GM12878 (cell line): Measurements from ENCODE around the gene POMT2. TPM values are rescaled to one million over a fixed set of nuclear protein-coding genes. Genes with fewer than 3 reads are reported as not detected.

Source experiments
- ATAC-seq: fragments of 200-7000 bp; cut with Tn5 transposase; 3 replicates; pipeline ENCODE4 v1.9.1; 2020; ENCODE audit warnings: mild to moderate bottlenecking, moderate library complexity
- BruUV-seq: library from RNA; stranded (reverse); fragments of 400-500 nt; replicated peaks from 2 replicates; lab custom pipeline; 2021; lab: Mats Ljungman, UMichigan
- CTCF ChIA-PET: fragments of 300-600 bp; sonication (Branson Sonifier 250); formaldehyde crosslinking; extraction: SDS; loops from one replicate; lab custom pipeline; 2021; ENCODE audit warnings: inconsistent platforms; lab: Yijun Ruan, JAX
- POLR2A ChIA-PET: fragments of 350-600 bp; formaldehyde crosslinking; extraction: SDS; loops from one replicate; lab custom pipeline; 2021; ENCODE audit warnings: inconsistent platforms; lab: Charles Lee
- RAD21 ChIA-PET: fragments of 300-600 bp; sonication (Branson Sonifier 250); formaldehyde crosslinking; loops from one replicate; lab custom pipeline; 2023; ENCODE audit warnings: antibody characterized with exemption; ENCODE audit not compliant: unreplicated experiment; lab: Charles Lee
- SMC1A ChIA-PET: fragments of 300-600 bp; sonication (Branson Sonifier 250); formaldehyde crosslinking; loops from one replicate; lab custom pipeline; 2023; ENCODE audit not compliant: unreplicated experiment, uncharacterized antibody; lab: Charles Lee
- DNase-seq: peaks from one replicate; pipeline ENCODE4 v3.0.0-alpha.2; 2011; ENCODE audit warnings: low read depth, low spot score
- FAIRE-seq: peaks from 3 replicates; lab custom pipeline; 2011; peaks lifted over from hg19 to GRCh38; lab: Jason Lieb, UNC
- H2AFZ ChIP-seq: 2 replicates; pipeline ENCODE4 v1.6.0; 2011; ENCODE audit warnings: low read depth, low read length, control low read depth; ENCODE audit not compliant: control insufficient read depth
- H3K27ac ChIP-seq: 2 replicates; pipeline ENCODE4 v1.5.1; 2011; ENCODE audit warnings: control low read depth; ENCODE audit not compliant: control insufficient read depth, insufficient read depth
- H3K27me3 ChIP-seq, 2 experiments: replicated peaks in 1 of 2; 2 replicates each; pipeline versions ENCODE4 v1.6.0 to v1.6.1; 2011; ENCODE audit warnings: low read length in 1 of 2; ENCODE audit not compliant: control insufficient read depth in 2 of 2, insufficient read depth in 2 of 2
- H3K36me3 ChIP-seq, 2 experiments: 2 replicates each; pipeline ENCODE4 v1.5.1; 2011; ENCODE audit warnings: low read length in 1 of 2; ENCODE audit not compliant: control insufficient read depth in 2 of 2, insufficient read depth in 2 of 2
- H3K4me1 ChIP-seq: 2 replicates; pipeline ENCODE4 v1.6.1; 2011; ENCODE audit warnings: mild to moderate bottlenecking, low read length, moderate library complexity, mixed read lengths; ENCODE audit not compliant: control insufficient read depth, insufficient read depth
- H3K4me2 ChIP-seq: 2 replicates; pipeline ENCODE4 v1.6.0; 2011; ENCODE audit warnings: control low read depth; ENCODE audit not compliant: control insufficient read depth, insufficient read depth
- H3K4me3 ChIP-seq: fragments of 200-600 bp; sonication (generic); 2 replicates; pipeline ENCODE4 v1.5.1; 2016
- H3K79me2 ChIP-seq: 2 replicates; pipeline ENCODE4 v1.6.0; 2011; ENCODE audit warnings: low read length; ENCODE audit not compliant: control insufficient read depth, insufficient read depth
- H3K9ac ChIP-seq: 2 replicates; pipeline ENCODE4 v1.8.0; 2011; ENCODE audit warnings: low read length, control low read depth, mixed read lengths; ENCODE audit not compliant: control insufficient read depth, insufficient read depth
- H3K9me3 ChIP-seq: replicated peaks from 3 replicates; pipeline ENCODE4 v1.5.1; 2011; ENCODE audit warnings: mild to moderate bottlenecking, low read length; ENCODE audit not compliant: control insufficient read depth, insufficient read depth
- H4K20me1 ChIP-seq: 2 replicates; pipeline ENCODE4 v1.6.0; 2011; ENCODE audit not compliant: control insufficient read depth, insufficient read depth
- ETV6 ChIP-seq, 2 experiments: fragments of 450-650 bp in 1 of 2; IDR thresholded peaks in 1 of 2; conservative IDR thresholded peaks in 1 of 2; 2 replicates each; pipeline ENCODE4 v1.6.1; 2014; ENCODE audit warnings: antibody characterized with exemption in 1 of 2, borderline replicate concordance in 1 of 2, low read depth in 1 of 2, mild to moderate bottlenecking in 1 of 2, moderate library complexity in 1 of 2
- IKZF2 ChIP-seq, 2 experiments: fragments of 450-650 bp; IDR thresholded peaks; 2 replicates each; pipeline ENCODE4 v1.6.1; 2017; ENCODE audit warnings: mild to moderate bottlenecking in 2 of 2, moderate library complexity in 2 of 2
- MXI1 ChIP-seq: fragments of 150-350 bp; IDR thresholded peaks from 2 replicates; pipeline ENCODE4 v1.6.1; 2011; ENCODE audit warnings: low read depth, mild to moderate bottlenecking, inconsistent platforms, low read length, improper control_type of control experiment
- NBN ChIP-seq: fragments of 450-650 bp; IDR thresholded peaks from 2 replicates; pipeline ENCODE4 v1.6.1; 2016
- NR2C1 ChIP-seq: fragments of 450-650 bp; IDR thresholded peaks from 2 replicates; pipeline ENCODE4 v1.6.1; 2017; ENCODE audit warnings: antibody characterized with exemption, mild to moderate bottlenecking, moderate library complexity
- NR2F1 ChIP-seq: fragments of 450-650 bp; conservative IDR thresholded peaks from 2 replicates; pipeline ENCODE4 v1.6.1; 2017; ENCODE audit warnings: mild to moderate bottlenecking
- PAX5 ChIP-seq: IDR thresholded peaks from 2 replicates; pipeline ENCODE4 v1.6.1; 2011; ENCODE audit warnings: low read depth, low read length, borderline replicate concordance
- PML ChIP-seq: IDR thresholded peaks from 2 replicates; pipeline ENCODE4 v1.6.1; 2012; ENCODE audit warnings: low read length, inconsistent platforms
- SIN3A ChIP-seq: IDR thresholded peaks from 2 replicates; pipeline ENCODE4 v1.6.1; 2012; ENCODE audit warnings: low read depth, low read length, improper control_type of control experiment
- SPI1 ChIP-seq: IDR thresholded peaks from 2 replicates; pipeline ENCODE4 v1.6.1; 2011; ENCODE audit warnings: low read depth, mild to moderate bottlenecking, low read length, moderate library complexity, borderline replicate concordance; ENCODE audit not compliant: insufficient read depth
- TCF3 ChIP-seq: IDR thresholded peaks from 2 replicates; pipeline ENCODE4 v1.6.1; 2012; ENCODE audit warnings: low read depth, mild to moderate bottlenecking, low read length, borderline replicate concordance; ENCODE audit not compliant: insufficient read depth
- WGBS: methylation state at CpG from one replicate; pipeline ENCODE4 v1.1.6; 2016; ENCODE audit warnings: low lambda C conversion rate; ENCODE audit not compliant: insufficient replicate concordance, insufficient coverage; ENCODE audit errors: missing lambda C conversion rate; 5-methylcytosine and 5-hydroxymethylcytosine counted together
- in situ Hi-C: fragments of 300-500 bp; cut with MboI; formaldehyde crosslinking; loops from 9 replicates; pipeline ENCODE4 v1.14.3; 2018; ENCODE audit warnings: mixed read lengths
- intact Hi-C: fragments of 100-400 bp; cut with micrococcal nuclease; formaldehyde crosslinking; loops from one replicate; pipeline ENCODE4 v1.14.2; 2022; ENCODE audit not compliant: unreplicated experiment
- polyA plus RNA-seq, 11 experiments: library from polyadenylated mRNA; depleted of rRNA in 4 of 11; unstranded in 6 of 11; stranded (reverse) in 5 of 11; fragments of >200 nt; fragmentation: Nextera tagmentation in 4 of 11; fragmentation: Illumina TruSeq in 1 of 11; extraction: Ambion mirVana in 4 of 11; extraction: Trizol in 1 of 11; gene quantifications; 1 replicate in 1 of 11; 2 replicates in 10 of 11; pipeline versions ENCODE4 v1.2.1 to v1.2.3, GENCODE V29; 2011 to 2016; ENCODE audit warnings: inconsistent platforms in 2 of 11, missing spikeins in 2 of 11, low read depth in 1 of 11
- total RNA-seq, 4 experiments: library from RNA; depleted of rRNA in 3 of 4; stranded (reverse); fragments of >200 nt in 3 of 4; fragmentation: Illumina TruSeq in 1 of 4; extraction: Trizol in 1 of 4; gene quantifications; 2 replicates each; pipeline versions ENCODE4 v1.2.1 to v1.2.3, GENCODE V29; 2013 to 2021
- TF ChIP-seq, protein P1 (sequence below): fragments of 450-650 bp; formaldehyde crosslinking; IDR thresholded peaks from 2 replicates; pipeline ENCODE4 v1.4.0; 2020; ENCODE audit warnings: mild to moderate bottlenecking, moderate library complexity

The POMT2 gene
- total and polyA plus RNA-seq, 10 of the 15 experiments (the other 5 are each of a cell fraction or from before 2014, with no cell fraction given) = 0.23 to 13.9 (median 6.5) TPM

DNA sequence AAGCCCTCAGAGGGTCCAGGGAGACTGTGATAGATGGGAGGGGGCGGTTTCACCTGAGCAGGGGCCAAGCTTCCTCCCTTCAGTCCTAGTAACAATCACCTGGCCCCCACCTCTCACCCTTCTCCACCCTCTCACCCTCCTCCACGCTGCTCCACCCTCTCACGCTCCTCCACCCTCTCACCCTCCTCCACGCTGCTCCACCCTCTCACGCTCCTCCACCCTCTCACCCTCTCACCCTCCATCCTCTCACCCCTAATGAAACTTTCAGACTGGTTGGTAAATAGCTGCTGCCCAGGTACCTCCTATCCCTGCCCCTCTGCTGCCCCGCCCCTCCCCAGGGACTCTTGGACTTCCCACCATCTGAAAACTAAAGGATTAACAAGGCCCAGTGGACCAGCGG lies 83.9 kb downstream of the POMT2 start:
- RAD21 ChIA-PET = no interaction called here
- TF ChIP-seq NR2C1 (no peak), PAX5 (no peak), MXI1 (no peak), SIN3A (no peak), SPI1 (no peak), ETV6 (conservative IDR thresholded peaks at IDR 0.05 in 1 of 2, IDR thresholded peaks at IDR 0.05 in 1 of 2; ENCODE audit: borderline replicate concordance in 1 of 2, low read depth in 1 of 2) (no peak), NBN (no peak), PML (no peak), NR2F1 (no peak), IKZF2 (IDR thresholded peaks at IDR 0.05) (no peak), TCF3 (no peak)
- TF ChIP-seq, protein P1, sequence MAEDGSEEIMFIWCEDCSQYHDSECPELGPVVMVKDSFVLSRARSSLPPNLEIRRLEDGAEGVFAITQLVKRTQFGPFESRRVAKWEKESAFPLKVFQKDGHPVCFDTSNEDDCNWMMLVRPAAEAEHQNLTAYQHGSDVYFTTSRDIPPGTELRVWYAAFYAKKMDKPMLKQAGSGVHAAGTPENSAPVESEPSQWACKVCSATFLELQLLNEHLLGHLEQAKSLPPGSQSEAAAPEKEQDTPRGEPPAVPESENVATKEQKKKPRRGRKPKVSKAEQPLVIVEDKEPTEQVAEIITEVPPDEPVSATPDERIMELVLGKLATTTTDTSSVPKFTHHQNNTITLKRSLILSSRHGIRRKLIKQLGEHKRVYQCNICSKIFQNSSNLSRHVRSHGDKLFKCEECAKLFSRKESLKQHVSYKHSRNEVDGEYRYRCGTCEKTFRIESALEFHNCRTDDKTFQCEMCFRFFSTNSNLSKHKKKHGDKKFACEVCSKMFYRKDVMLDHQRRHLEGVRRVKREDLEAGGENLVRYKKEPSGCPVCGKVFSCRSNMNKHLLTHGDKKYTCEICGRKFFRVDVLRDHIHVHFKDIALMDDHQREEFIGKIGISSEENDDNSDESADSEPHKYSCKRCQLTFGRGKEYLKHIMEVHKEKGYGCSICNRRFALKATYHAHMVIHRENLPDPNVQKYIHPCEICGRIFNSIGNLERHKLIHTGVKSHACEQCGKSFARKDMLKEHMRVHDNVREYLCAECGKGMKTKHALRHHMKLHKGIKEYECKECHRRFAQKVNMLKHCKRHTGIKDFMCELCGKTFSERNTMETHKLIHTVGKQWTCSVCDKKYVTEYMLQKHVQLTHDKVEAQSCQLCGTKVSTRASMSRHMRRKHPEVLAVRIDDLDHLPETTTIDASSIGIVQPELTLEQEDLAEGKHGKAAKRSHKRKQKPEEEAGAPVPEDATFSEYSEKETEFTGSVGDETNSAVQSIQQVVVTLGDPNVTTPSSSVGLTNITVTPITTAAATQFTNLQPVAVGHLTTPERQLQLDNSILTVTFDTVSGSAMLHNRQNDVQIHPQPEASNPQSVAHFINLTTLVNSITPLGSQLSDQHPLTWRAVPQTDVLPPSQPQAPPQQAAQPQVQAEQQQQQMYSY (CRISPR knock-in tag) = no peak
- in situ Hi-C loops = no loop called here
- Histone ChIP-seq H3K4me3 (no peak overlapping the region), H3K27me3 (peaks cover 0 to 2% of the 10 kb centered on the region in 2 experiments; a peak in 3 of 4 replicates), H3K27ac (no peak overlapping the region), H3K9me3 (no peaks in the 10 kb centered on the region), H3K9ac (no peak overlapping the region), H4K20me1 (no peaks in the 10 kb centered on the region), H2AFZ (no peak overlapping the region), H3K79me2 (no peaks in the 10 kb centered on the region), H3K4me1 (no peaks in the 10 kb centered on the region), H3K36me3 (no peaks in the 10 kb centered on the region), H3K4me2 (no peak overlapping the region)
- POLR2A ChIA-PET = no interaction called here
- intact Hi-C loops = no loop called here
- WGBS = 37% methylated on average over 5 of the region's 7 CpGs
- CTCF ChIA-PET = no interaction called here
- ATAC-seq (no peak), FAIRE-seq (no peak), DNase-seq (no peak)
- BruUV-seq = no TSS peak
- SMC1A ChIA-PET = no interaction called here
